Erythroblast (primary cell): Measurements from ENCODE around the gene LHPP.

Experiments used
- GATA1 ChIP-seq: IDR thresholded peaks from 2 replicates; pipeline ENCODE4 v1.6.1; 2011; ENCODE audit warnings: low read depth, mild to moderate bottlenecking, control low read depth, low read length, moderate library complexity
- POLR2A ChIP-seq: IDR thresholded peaks from 2 replicates; pipeline ENCODE4 v1.6.1; 2011; ENCODE audit warnings: mild to moderate bottlenecking, low read length

GRCh38 chr10:124602646-124603365 lies 141.2 kb downstream of the LHPP start:
- TF ChIP-seq POLR2A (no peak), GATA1 (no peak)
